Neutrophil (primary cell): ENCODE results near the gene ZNF410.
"Not testable (repeated sequence)": the region's sequence is repeated elsewhere in the genome, so short reads cannot be mapped to it uniquely, and the experiment has no call there.

Experiments used
- H3K27ac ChIP-seq: fragments of 200-600 bp; sonication (generic); 2 replicates; pipeline ENCODE4 v1.5.1; 2016; ENCODE audit warnings: mild to moderate bottlenecking, moderate library complexity
- H3K27me3 ChIP-seq: fragments of 200-600 bp; sonication (generic); 2 replicates; pipeline ENCODE4 v1.6.0; 2016; ENCODE audit warnings: mild to moderate bottlenecking
- H3K36me3 ChIP-seq: fragments of 200-600 bp; sonication (generic); 2 replicates; pipeline ENCODE4 v1.5.1; 2017
- H3K4me1 ChIP-seq, 2 experiments: fragments of 200-600 bp in 1 of 2; sonication (generic) in 1 of 2; 1 replicate in 1 of 2; 2 replicates in 1 of 2; pipeline versions ENCODE4 v1.5.1 to v1.6.1; 2013 to 2016; ENCODE audit warnings: low read depth in 1 of 2, low read length in 1 of 2, mild to moderate bottlenecking in 1 of 2, moderate library complexity in 1 of 2; ENCODE audit not compliant: control insufficient read depth in 1 of 2, insufficient read depth in 1 of 2
- H3K4me3 ChIP-seq, 2 experiments: fragments of 200-600 bp in 1 of 2; sonication (generic) in 1 of 2; 1 replicate in 1 of 2; 2 replicates in 1 of 2; pipeline ENCODE4 v1.5.1; 2013 to 2016; ENCODE audit warnings: low read depth in 1 of 2, low read length in 1 of 2, mild to moderate bottlenecking in 1 of 2, moderate library complexity in 1 of 2
- H3K9me3 ChIP-seq: fragments of 200-600 bp; sonication (generic); 2 replicates; pipeline ENCODE4 v1.5.1; 2016
- CTCF ChIP-seq: fragments of 200-600 bp; sonication (generic); IDR thresholded peaks from 2 replicates; pipeline ENCODE4 v1.5.1; 2016; ENCODE audit warnings: antibody characterized with exemption

ZNF410 gene

GRCh38 chr14:73863209-73863608, 23.4 kb upstream of the ZNF410 start:
- TF ChIP-seq CTCF: no peak
- H3K4me1 ChIP-seq: peaks cover 0 to 5% of the 10 kb centered on the region in 2 experiments
- no peaks in the 10 kb centered on the region for H3K9me3 ChIP-seq
- no peaks in the 10 kb centered on the region for H3K27me3 ChIP-seq
- no peak overlapping the region for H3K4me3 ChIP-seq
- no peaks in the 10 kb centered on the region for H3K36me3 ChIP-seq
- no peak overlapping the region for H3K27ac ChIP-seq

DNA sequence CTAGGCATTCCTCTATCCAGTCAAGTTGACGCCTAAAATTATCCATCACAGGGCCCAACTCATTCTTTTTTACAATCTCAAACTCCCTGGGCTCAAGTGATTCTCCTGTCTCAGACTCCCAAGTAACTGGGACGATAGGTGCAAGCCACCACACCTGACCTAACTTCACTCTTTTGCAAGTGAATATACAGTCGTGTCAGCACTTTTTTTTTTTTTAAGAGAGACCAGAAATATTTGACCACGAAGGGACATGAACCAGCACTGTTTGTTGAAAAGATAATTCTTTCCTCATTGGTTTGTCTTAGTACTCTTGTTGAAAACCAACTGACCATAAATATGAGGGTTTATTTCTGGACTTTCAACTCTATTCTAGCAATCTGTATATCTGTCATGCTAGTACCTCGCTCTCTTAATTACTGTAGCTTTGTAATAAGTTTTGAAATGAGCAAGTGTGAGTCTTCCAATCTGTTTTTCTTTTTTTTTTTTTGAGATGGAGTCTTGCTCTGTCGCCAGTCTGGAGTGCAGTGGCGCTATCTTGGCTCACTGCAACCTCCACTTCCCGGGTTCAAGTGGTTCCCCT, 21.0 kb upstream of the ZNF410 start:
- Histone ChIP-seq H3K9me3 (no peaks in the 10 kb centered on the region), H3K4me3 (no peak overlapping the region), H3K27me3 (no peaks in the 10 kb centered on the region), H3K36me3 (no peaks in the 10 kb centered on the region), H3K4me1 (peaks cover 0 to 5% of the 10 kb centered on the region in 2 experiments), H3K27ac (no peak overlapping the region)
- no peak for TF ChIP-seq CTCF

GRCh38 chr14:73869754-73870153, 16.9 kb upstream of the ZNF410 start:
- H3K27ac ChIP-seq, H3K9me3 ChIP-seq, H3K36me3 ChIP-seq, H3K4me3 ChIP-seq, H3K4me1 ChIP-seq, H3K27me3 ChIP-seq: not testable (repeated sequence)

DNA sequence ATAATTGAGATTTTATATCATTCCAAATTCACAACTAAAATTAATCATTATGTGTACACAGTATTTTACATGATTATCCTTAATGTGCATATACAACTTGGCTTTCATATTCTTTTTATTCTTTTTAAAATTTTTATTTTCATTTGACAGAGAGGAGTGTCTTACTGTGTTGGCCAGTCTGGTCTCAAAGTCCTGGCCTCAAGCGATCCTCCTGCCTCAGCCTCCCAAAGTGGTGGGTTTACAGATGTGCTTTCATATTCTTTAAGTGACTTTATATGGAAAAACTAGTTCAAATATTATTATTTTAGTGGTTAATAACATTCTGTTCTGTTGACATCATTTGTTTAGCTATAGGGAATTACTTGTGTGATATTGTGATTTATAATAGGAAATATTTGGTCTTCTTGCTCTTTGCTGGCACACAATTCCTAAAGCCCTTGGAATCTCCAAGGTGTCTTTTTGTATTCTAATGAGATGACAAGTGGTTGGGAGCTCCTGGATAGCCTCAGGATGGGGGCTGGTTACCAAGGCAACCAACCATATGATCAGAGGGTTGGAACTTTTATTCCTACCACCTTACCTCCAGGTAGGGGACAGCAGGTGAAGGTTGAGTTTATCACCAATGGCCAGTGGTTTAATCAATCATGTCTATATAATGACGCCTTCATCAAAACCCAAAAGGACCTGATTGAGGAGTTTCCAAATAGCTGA, 16.0 kb upstream of the ZNF410 start:
- TF ChIP-seq CTCF: no peak
- H3K27ac ChIP-seq: no peak overlapping the region

DNA sequence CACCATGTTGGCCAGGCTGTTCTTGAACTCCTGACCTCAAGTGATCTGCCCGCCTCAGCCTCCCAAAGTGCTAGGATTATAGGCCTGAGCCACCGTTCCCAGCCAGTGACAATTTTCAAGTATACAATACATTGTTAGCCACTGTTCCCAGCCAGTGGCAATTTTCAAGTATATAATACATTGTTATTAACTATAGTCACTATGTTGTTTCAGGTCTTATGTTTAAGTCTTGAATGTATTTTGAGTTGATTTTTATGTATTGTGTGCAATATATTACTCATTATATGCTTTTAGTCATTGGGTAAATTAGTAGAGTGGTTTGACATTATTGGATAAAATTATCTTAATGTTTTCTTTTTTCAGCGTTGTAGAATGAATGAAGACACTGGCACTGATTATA, 13.0 kb upstream of the ZNF410 start:
- no peak for TF ChIP-seq CTCF
- H3K27me3 ChIP-seq: no peaks in the 10 kb centered on the region

More for the DNA sequence above, 16.0 kb upstream of the ZNF410 start:
- H3K4me1 ChIP-seq: no peaks in the 10 kb centered on the region
- H3K36me3 ChIP-seq: no peaks in the 10 kb centered on the region
- H3K27me3 ChIP-seq: no peaks in the 10 kb centered on the region
- H3K9me3 ChIP-seq: no peaks in the 10 kb centered on the region
- H3K4me3 ChIP-seq: no peak overlapping the region

GRCh38 chr14:73877790-73878189, 8.9 kb upstream of the ZNF410 start:
- Histone ChIP-seq H3K4me1 (no peaks in the 10 kb centered on the region), H3K27me3 (no peaks in the 10 kb centered on the region), H3K27ac (no peak overlapping the region), H3K9me3 (no peaks in the 10 kb centered on the region), H3K36me3 (no peaks in the 10 kb centered on the region), H3K4me3 (no peak overlapping the region)
- TF ChIP-seq CTCF: no peak

More for the DNA sequence above, 13.0 kb upstream of the ZNF410 start:
- Histone ChIP-seq H3K36me3 (no peaks in the 10 kb centered on the region), H3K9me3 (no peaks in the 10 kb centered on the region), H3K4me3 (no peak overlapping the region), H3K4me1 (no peaks in the 10 kb centered on the region), H3K27ac (no peak overlapping the region)
